ENCODE measurements around the gene TMPRSS9. TPM values are rescaled to one million over a fixed set of nuclear protein-coding genes. Genes with fewer than 3 reads are reported as not detected.

Gene TMPRSS9
- total and polyA plus RNA-seq, 2 of the 13 experiments (the other 11 are each of a cell fraction or from before 2014, with no cell fraction given), result 2.5 to 5.2 TPM

GRCh38 chr19:2394442-2395292 lies 34.6 kb downstream of the TMPRSS9 start (continued):
- TF ChIP-seq CBX5 (CRISPR knock-in tag; IDR thresholded peaks at IDR 0.05; ENCODE audit: borderline replicate concordance) (peak; percentile 33; the same call in 1 of the 2 replicates), MYNN (CRISPR knock-in tag; IDR thresholded peaks at IDR 0.05; ENCODE audit: low read depth) (no peak), ZNF878 (CRISPR knock-in tag; IDR thresholded peaks at IDR 0.05) (no peak), NFIB (CRISPR knock-in tag; IDR thresholded peaks at IDR 0.05; ENCODE audit: borderline replicate concordance) (no peak), CCAR2 (optimal IDR thresholded peaks at IDR 0.05; ENCODE audit: low read depth, low read length) (no peak), NFE2 (CRISPR knock-in tag; IDR thresholded peaks at IDR 0.05) (no peak), TEAD3 (CRISPR knock-in tag; optimal IDR thresholded peaks at IDR 0.05; ENCODE audit: borderline replicate concordance) (peak; percentile 72), ZKSCAN5 (CRISPR knock-in tag; IDR thresholded peaks at IDR 0.05) (no peak), KDM5A (IDR thresholded peaks at IDR 0.05; ENCODE audit: borderline replicate concordance, low read length) (no peak; the same call in 1 of the 2 replicates), ZSCAN22 (CRISPR knock-in tag; IDR thresholded peaks at IDR 0.05) (no peak), CHD2 (IDR thresholded peaks at IDR 0.05; ENCODE audit: low read depth, low read length) (no peak), ZNF34 (CRISPR knock-in tag; IDR thresholded peaks at IDR 0.05; ENCODE audit: borderline replicate concordance) (no peak), ZSCAN21 (CRISPR knock-in tag; IDR thresholded peaks at IDR 0.05; ENCODE audit: borderline replicate concordance) (no peak), MED13 (CRISPR knock-in tag; IDR thresholded peaks at IDR 0.05) (no peak), RAD21 (CRISPR knock-in tag; IDR thresholded peaks at IDR 0.05) (no peak), ZNF207 (IDR thresholded peaks at IDR 0.05; ENCODE audit: borderline replicate concordance) (no peak), ZNF350 (CRISPR knock-in tag; IDR thresholded peaks at IDR 0.05; ENCODE audit: borderline replicate concordance, low read depth) (no peak), ZNF335 (CRISPR knock-in tag; IDR thresholded peaks at IDR 0.05) (no peak)
- TF ChIP-seq, protein P1, sequence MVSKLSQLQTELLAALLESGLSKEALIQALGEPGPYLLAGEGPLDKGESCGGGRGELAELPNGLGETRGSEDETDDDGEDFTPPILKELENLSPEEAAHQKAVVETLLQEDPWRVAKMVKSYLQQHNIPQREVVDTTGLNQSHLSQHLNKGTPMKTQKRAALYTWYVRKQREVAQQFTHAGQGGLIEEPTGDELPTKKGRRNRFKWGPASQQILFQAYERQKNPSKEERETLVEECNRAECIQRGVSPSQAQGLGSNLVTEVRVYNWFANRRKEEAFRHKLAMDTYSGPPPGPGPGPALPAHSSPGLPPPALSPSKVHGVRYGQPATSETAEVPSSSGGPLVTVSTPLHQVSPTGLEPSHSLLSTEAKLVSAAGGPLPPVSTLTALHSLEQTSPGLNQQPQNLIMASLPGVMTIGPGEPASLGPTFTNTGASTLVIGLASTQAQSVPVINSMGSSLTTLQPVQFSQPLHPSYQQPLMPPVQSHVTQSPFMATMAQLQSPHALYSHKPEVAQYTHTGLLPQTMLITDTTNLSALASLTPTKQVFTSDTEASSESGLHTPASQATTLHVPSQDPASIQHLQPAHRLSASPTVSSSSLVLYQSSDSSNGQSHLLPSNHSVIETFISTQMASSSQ (IDR thresholded peaks at IDR 0.05; ENCODE audit: low read depth), result no peak
- TF ChIP-seq, protein P1 (CRISPR knock-in tag; IDR thresholded peaks at IDR 0.05; ENCODE audit: borderline replicate concordance), result no peak
- TF ChIP-seq, protein P2, sequence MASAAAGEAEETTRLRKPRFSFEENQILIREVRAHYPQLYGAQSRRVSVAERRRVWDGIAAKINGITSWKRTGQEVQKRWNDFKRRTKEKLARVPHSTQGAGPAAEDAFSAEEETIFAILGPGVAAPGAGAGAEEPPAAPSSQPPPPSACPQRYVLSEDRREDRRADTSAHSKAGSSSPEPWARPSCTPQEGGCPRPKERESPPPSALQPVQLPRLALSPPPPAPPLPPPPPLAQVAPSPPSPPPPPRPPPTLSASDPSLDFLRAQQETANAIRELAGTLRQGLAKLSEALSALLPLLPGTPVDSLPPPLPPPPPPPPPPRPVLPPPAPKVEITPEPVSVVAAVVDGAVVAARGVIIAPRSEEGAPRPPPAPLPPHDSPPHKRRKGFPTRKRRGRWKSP (CRISPR knock-in tag; IDR thresholded peaks at IDR 0.05), result no peak; the same call in 1 of the 2 replicates
- TF ChIP-seq, protein P3, sequence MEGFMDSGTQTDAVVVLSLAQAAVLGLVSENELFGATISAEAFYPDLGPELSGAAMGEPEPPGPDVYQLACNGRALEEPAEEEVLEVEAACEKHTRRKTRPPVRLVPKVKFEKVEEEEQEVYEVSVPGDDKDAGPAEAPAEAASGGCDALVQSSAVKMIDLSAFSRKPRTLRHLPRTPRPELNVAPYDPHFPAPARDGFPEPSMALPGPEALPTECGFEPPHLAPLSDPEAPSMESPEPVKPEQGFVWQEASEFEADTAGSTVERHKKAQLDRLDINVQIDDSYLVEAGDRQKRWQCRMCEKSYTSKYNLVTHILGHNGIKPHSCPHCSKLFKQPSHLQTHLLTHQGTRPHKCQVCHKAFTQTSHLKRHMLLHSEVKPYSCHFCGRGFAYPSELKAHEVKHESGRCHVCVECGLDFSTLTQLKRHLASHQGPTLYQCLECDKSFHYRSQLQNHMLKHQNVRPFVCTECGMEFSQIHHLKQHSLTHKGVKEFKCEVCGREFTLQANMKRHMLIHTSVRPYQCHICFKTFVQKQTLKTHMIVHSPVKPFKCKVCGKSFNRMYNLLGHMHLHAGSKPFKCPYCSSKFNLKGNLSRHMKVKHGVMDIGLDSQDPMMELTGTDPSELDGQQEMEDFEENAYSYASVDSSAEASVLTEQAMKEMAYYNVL (CRISPR knock-in tag; IDR thresholded peaks at IDR 0.05; ENCODE audit: borderline replicate concordance), result no peak
- TF ChIP-seq, protein P4, sequence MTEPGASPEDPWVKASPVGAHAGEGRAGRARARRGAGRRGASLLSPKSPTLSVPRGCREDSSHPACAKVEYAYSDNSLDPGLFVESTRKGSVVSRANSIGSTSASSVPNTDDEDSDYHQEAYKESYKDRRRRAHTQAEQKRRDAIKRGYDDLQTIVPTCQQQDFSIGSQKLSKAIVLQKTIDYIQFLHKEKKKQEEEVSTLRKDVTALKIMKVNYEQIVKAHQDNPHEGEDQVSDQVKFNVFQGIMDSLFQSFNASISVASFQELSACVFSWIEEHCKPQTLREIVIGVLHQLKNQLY (CRISPR knock-in tag; IDR thresholded peaks at IDR 0.05), result no peak
